GM12878 (cell line): Measurements from ENCODE around the gene DBET.
"Not testable (repeated sequence)": the region's sequence is repeated elsewhere in the genome, so short reads cannot be mapped to it uniquely, and the experiment has no call there.

Source experiments
- ATF2 ChIP-seq: IDR thresholded peaks from 2 replicates; pipeline ENCODE4 v1.6.1; 2012; ENCODE audit warnings: low read length, inconsistent platforms
- CREB1 ChIP-seq: IDR thresholded peaks from 2 replicates; pipeline ENCODE4 v1.6.1; 2012; ENCODE audit warnings: low read depth, mild to moderate bottlenecking, inconsistent platforms
- CTCF ChIP-seq, 3 experiments: IDR thresholded peaks in 2 of 3; conservative IDR thresholded peaks in 1 of 3; 2 replicates each; pipeline ENCODE4 v1.5.1; 2011; ENCODE audit warnings: low read depth in 3 of 3, low read length in 3 of 3, mild to moderate bottlenecking in 3 of 3, control low read depth in 2 of 3, moderate library complexity in 2 of 3, inconsistent platforms in 1 of 3, mixed read lengths in 1 of 3; ENCODE audit not compliant: control insufficient read depth in 2 of 3, insufficient read depth in 1 of 3; ENCODE audit errors: extremely low read depth in 1 of 3
- EP300 ChIP-seq, 2 experiments: fragments of 150-350 bp in 1 of 2; IDR thresholded peaks; 2 replicates each; pipeline ENCODE4 v1.6.1; 2011 to 2012; ENCODE audit warnings: low read depth in 2 of 2, low read length in 2 of 2, borderline replicate concordance in 1 of 2, improper control_type of control experiment in 1 of 2, inconsistent platforms in 1 of 2; ENCODE audit not compliant: control insufficient read depth in 1 of 2
- TAF1 ChIP-seq: IDR thresholded peaks from 2 replicates; pipeline ENCODE4 v1.6.1; 2011; ENCODE audit warnings: mild to moderate bottlenecking, low read depth, low read length, borderline replicate concordance

- TF ChIP-seq EP300 (IDR thresholded peaks at IDR 0.05; ENCODE audit: borderline replicate concordance in 1 of 2, control insufficient read depth in 1 of 2, low read depth in 2 of 2, low read length in 2 of 2); CTCF (IDR thresholded peaks at IDR 0.05 in 2 of 3, conservative IDR thresholded peaks at IDR 0.05 in 1 of 3; ENCODE audit: control insufficient read depth in 2 of 3, extremely low read depth in 1 of 3, insufficient read depth in 1 of 3, low read depth in 3 of 3, low read length in 3 of 3); TAF1; ATF2; CREB1: not testable (repeated sequence)
Observed at GRCh38 chr4:190106611-190107480, 42.5 kb downstream of the DBET start.
